NCI-H2227 (cell line): Measurements from ENCODE around the gene MAPK10.
"Not testable (repeated sequence)": the region's sequence is repeated elsewhere in the genome, so short reads cannot be mapped to it uniquely, and the experiment has no call there.

Source experiments
- DNase-seq: peaks from one replicate; lab custom pipeline; 2025; ENCODE audit not compliant: unreplicated experiment; lab: John Stamatoyannopoulos, UW

The MAPK10 gene

GRCh38 chr4:86344127-86344526 lies 15.7 kb downstream of the MAPK10 start:
- no peak for DNase-seq

GRCh38 chr4:86338989-86339388 lies 20.9 kb downstream of the MAPK10 start:
- DNase-seq: no peak

- no peak for DNase-seq
Measured at GRCh38 chr4:86338521-86338920, 21.3 kb downstream of the MAPK10 start.

- no peak for DNase-seq
Measured at GRCh38 chr4:86334020-86334750, 25.7 kb downstream of the MAPK10 start.

GRCh38 chr4:86333236-86333635 lies 26.6 kb downstream of the MAPK10 start:
- DNase-seq: no peak

- peak; percentile 54 for DNase-seq
Measured at GRCh38 chr4:86330961-86331742, 28.7 kb downstream of the MAPK10 start.

- not testable (repeated sequence) for DNase-seq
Measured at GRCh38 chr4:86330411-86330810, 29.4 kb downstream of the MAPK10 start.

GRCh38 chr4:86329431-86329830 lies 30.4 kb downstream of the MAPK10 start:
- no peak for DNase-seq

- DNase-seq: no peak
Measured at GRCh38 chr4:86326400-86326799, 33.5 kb downstream of the MAPK10 start.

- DNase-seq: no peak
Measured at GRCh38 chr4:86319390-86319789, 40.5 kb downstream of the MAPK10 start.

- no peak for DNase-seq
Measured at GRCh38 chr4:86315579-86315978, 44.3 kb downstream of the MAPK10 start.

- DNase-seq: no peak
Measured at GRCh38 chr4:86313656-86314055, 46.2 kb downstream of the MAPK10 start.

GRCh38 chr4:86307432-86307831 lies 52.4 kb downstream of the MAPK10 start:
- no peak for DNase-seq

GRCh38 chr4:86306816-86307215 lies 53.0 kb downstream of the MAPK10 start:
- DNase-seq: no peak

GRCh38 chr4:86302830-86303229 lies 57.0 kb downstream of the MAPK10 start:
- DNase-seq: no peak

- peak; percentile 13 for DNase-seq
Measured at GRCh38 chr4:86302251-86302650, 57.6 kb downstream of the MAPK10 start.

GRCh38 chr4:86300516-86300915 lies 59.3 kb downstream of the MAPK10 start:
- no peak for DNase-seq

- no peak for DNase-seq
Measured at GRCh38 chr4:86296865-86297264, 63.0 kb downstream of the MAPK10 start.

- no peak for DNase-seq
Measured at GRCh38 chr4:86294883-86295282, 65.0 kb downstream of the MAPK10 start.

- no peak for DNase-seq
Measured at GRCh38 chr4:86291180-86291579, 68.7 kb downstream of the MAPK10 start.

GRCh38 chr4:86286726-86287125 lies 73.1 kb downstream of the MAPK10 start:
- peak; percentile 27 for DNase-seq

GRCh38 chr4:86283371-86283770 lies 76.5 kb downstream of the MAPK10 start:
- no peak for DNase-seq
